GM12873 (cell line): ENCODE data around the gene TRMT61A.

Experiments used
- CTCF ChIP-seq: IDR thresholded peaks from 2 replicates; pipeline ENCODE4 v1.5.1; 2012; ENCODE audit warnings: low read depth, mild to moderate bottlenecking, moderate library complexity, low read length, control low read depth; ENCODE audit not compliant: insufficient read depth; ENCODE audit errors: missing control alignments

TRMT61A gene

GRCh38 chr14:103563226-103563620 lies 34.2 kb downstream of the TRMT61A start:
- TF ChIP-seq CTCF = no peak

- TF ChIP-seq CTCF = no peak
These were observed 35.0 kb downstream of the TRMT61A start for GRCh38 chr14:103563844-103564505.

DNA sequence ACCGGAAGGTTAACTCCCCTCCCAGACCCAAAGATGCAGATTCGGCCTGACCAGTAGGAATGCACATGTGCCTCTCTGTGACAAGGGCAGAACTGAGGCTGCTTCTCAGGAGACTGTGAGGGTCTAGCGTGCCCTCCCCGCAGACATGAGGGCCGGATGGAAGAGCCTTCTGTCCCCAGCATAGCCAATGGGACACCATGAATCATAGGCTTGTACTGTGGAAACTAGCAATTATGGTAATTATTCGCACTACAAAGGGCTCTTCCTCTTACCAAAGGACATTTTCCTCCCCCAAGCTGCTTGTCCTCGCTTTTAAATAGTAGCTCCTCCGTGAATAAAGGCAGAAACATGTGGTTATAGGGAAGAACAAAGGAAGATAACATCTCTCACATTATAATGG lies 40.0 kb downstream of the TRMT61A start:
- no peak for TF ChIP-seq CTCF

GRCh38 chr14:103569408-103569807 lies 40.4 kb downstream of the TRMT61A start:
- no peak for TF ChIP-seq CTCF

DNA sequence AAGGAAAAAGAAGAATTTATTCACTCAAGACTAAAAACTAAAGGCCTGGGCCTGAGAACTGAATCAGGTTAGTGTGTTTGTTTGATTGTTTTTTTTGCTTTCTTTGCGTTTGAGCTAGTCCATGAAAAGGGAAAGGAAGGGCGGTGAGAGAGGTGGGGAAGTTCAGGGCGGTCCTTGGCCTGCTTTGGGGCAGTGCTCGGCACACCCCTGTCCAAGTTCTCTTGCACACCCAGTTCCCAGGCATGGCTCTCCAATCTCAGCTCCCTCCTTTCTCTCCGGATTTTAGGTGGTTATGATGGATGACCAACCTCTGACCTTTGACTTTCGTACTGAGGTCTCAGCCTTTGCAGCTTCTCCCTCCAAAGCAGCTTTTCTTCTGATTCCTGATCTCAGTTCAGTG lies 45.1 kb downstream of the TRMT61A start:
- TF ChIP-seq CTCF = no peak

- TF ChIP-seq CTCF = no peak
These were observed 45.8 kb downstream of the TRMT61A start for GRCh38 chr14:103574707-103575285.

DNA sequence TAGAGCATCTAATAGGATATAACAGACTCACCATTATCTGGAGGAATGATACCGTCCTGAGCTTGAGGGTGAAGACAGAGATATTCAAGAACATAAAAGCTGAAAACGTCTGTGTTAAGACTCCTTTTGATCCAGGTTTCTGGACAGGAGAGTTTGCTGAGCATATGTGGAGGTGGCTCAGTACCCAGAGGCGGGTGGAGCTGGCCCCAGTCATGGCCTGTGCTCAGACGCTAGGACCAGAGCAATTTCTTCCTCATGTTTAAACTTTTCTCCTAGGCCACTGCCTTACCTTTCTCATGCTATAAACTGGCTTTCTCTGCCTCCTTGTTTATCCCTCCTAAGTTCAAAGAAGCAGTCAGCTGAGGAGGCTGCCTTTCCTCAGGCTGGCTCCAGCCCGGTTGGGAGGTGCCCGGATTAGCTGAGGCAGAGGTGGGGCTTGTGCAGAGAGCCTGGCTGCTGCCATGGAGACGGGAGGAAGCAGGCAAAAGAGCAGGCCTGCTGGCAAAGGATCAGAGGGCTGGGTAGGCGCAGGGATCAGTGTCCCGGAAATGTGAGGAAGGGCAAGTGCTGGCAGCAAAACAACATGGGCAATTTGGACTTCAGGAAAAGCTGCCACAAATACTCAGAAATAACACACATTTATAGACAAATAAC lies 47.5 kb downstream of the TRMT61A start:
- no peak for TF ChIP-seq CTCF
